Vagina (tissue), 2 donors: Measurements from ENCODE around the gene GMCL1.

Source experiments
- CTCF ChIP-seq, 3 experiments: fragments of 450-650 bp in 2 of 3; fragments of 200-600 bp in 1 of 3; sonication (generic) in 1 of 3; IDR thresholded peaks; one replicate each; pipeline ENCODE4 v1.5.1; 2017 to 2019; ENCODE audit warnings: antibody characterized with exemption in 3 of 3, mild to moderate bottlenecking in 2 of 3, moderate library complexity in 2 of 3
- POLR2AphosphoS5 ChIP-seq, 2 donors: sonication (generic); formaldehyde crosslinking; IDR thresholded peaks; one replicate each; pipeline ENCODE4 v1.9.0; 2017; ENCODE audit warnings: antibody characterized with exemption in 2 of 2, mild to moderate bottlenecking in 2 of 2, low read depth in 1 of 2; ENCODE audit not compliant: insufficient read depth in 1 of 2

- TF ChIP-seq POLR2AphosphoS5 (IDR thresholded peaks at IDR 0.05; ENCODE audit: insufficient read depth in 1 of 2, low read depth in 1 of 2) (no peak), CTCF (IDR thresholded peaks at IDR 0.05) (no peak)
Measured at GRCh38 chr2:69784228-69784627, 45.2 kb upstream of the GMCL1 start.
